ENCODE data around the gene KCTD21. TPM values are rescaled to one million over a fixed set of nuclear protein-coding genes. Genes with fewer than 3 reads are reported as not detected.
A peak's percentile ranks its signal among the peaks of the same experiment; 100 is the strongest.

The KCTD21 gene
- total RNA-seq, 1 donor from 2014 or later: 10.4 TPM

- intact Hi-C loops (cut with DNase I): no loop called here
- DNase-seq (no peak), ATAC-seq (ENCODE audit: poor library complexity) (no peak)
Measured at GRCh38 chr11:78220218-78221157, 32.1 kb upstream of the KCTD21 start.

- no peak for DNase-seq
- intact Hi-C loops (cut with DNase I): no loop called here
- no peak for ATAC-seq (ENCODE audit: poor library complexity)
Measured at GRCh38 chr11:78219493-78220217, 31.2 kb upstream of the KCTD21 start.

- no peak for ATAC-seq (ENCODE audit: poor library complexity)
- intact Hi-C loops (cut with DNase I): no loop called here
- DNase-seq: no peak
Measured at GRCh38 chr11:78218707-78219492, 30.5 kb upstream of the KCTD21 start.

- DNase-seq (no peak), ATAC-seq (ENCODE audit: poor library complexity) (no peak)
- intact Hi-C loops (cut with DNase I): no loop called here
Measured at GRCh38 chr11:78217650-78218541, 29.5 kb upstream of the KCTD21 start.

GRCh38 chr11:78216571-78217287 is 28.3 kb upstream of the KCTD21 start:
- ATAC-seq (ENCODE audit: poor library complexity) (no peak), DNase-seq (no peak)
- intact Hi-C loops (cut with DNase I): no loop called here

DNA sequence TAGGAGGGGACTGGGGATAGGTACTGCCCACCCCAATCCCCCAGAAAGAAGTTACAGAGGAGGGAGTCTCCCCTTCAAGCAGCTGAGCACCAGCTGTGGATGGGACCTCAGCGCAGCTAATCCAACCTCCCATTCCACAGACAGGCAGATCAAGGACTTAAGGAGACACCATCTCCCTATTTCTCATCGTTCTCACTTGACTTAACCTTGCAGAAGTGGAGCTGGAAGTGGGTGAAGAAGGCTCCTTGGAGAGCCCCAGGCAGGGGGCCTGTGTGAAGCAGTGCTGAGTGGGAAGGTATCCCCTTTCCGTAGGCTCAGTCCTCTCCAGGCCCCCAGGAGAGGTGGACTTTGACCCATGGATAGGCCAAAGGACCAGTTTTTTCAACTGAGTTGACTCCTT is 27.6 kb upstream of the KCTD21 start:
- no peak for ATAC-seq (ENCODE audit: poor library complexity)
- intact Hi-C loops (cut with DNase I): no loop called here
- DNase-seq: no peak

DNA sequence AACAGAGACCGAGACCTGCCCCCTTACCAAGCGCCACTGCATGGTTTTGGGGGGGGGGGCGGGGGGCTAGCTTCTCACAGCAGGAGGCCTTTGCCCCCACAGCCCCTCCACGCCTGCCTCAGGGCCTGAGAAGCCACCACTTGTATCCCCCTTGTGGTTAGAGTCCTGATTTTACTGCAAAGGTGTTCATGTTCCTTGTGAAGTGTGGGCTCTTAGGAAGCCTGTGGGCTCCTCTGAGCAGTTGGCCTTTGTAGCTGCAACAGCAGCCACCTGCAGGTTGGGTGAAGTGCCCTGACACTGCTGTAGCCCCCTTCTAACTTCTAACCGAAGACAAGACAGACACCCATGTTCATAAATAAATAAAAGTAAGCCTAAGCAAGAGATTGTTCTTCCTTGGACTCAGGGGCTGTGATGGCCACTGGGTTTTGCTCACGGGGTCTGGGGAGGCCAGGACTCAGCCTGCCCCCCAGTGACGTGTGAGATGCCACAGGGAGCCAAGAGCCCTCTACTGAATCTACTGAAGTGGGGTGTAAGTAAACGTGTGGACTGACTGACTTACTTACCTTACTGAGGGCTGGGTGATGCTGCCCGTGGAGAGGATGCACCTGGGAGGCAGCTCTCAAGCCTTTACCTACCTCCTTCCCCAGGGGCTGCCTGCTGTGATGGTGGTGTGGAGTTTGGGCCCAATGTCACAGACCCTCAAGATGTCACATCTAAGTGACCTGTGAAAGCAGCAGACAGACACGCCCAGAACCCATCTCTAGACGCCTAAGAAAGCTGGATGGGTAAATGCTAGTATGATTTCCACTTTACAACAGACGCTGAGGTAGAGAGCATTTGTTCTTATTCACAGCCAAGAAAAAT is 26.1 kb upstream of the KCTD21 start:
- DNase-seq (no peak), ATAC-seq (ENCODE audit: poor library complexity) (no peak)
- intact Hi-C loops (cut with DNase I): no loop called here

- ATAC-seq (ENCODE audit: poor library complexity): no peak
- DNase-seq: no peak
- intact Hi-C loops (cut with DNase I): no loop called here
Measured at GRCh38 chr11:78213526-78214330, 25.3 kb upstream of the KCTD21 start.

- DNase-seq (no peak), ATAC-seq (ENCODE audit: poor library complexity) (peak; percentile 19)
- intact Hi-C loops (cut with DNase I): no loop called here
Measured at GRCh38 chr11:78212586-78213371, 24.4 kb upstream of the KCTD21 start.

- ATAC-seq (ENCODE audit: poor library complexity) (no peak), DNase-seq (no peak)
- intact Hi-C loops (cut with DNase I): no loop called here
Measured at GRCh38 chr11:78211565-78211964, 23.1 kb upstream of the KCTD21 start.

- intact Hi-C loops (cut with DNase I): no loop called here
- no peak for ATAC-seq (ENCODE audit: poor library complexity)
- no peak for DNase-seq
Measured at GRCh38 chr11:78210000-78210608, 21.7 kb upstream of the KCTD21 start.

DNA sequence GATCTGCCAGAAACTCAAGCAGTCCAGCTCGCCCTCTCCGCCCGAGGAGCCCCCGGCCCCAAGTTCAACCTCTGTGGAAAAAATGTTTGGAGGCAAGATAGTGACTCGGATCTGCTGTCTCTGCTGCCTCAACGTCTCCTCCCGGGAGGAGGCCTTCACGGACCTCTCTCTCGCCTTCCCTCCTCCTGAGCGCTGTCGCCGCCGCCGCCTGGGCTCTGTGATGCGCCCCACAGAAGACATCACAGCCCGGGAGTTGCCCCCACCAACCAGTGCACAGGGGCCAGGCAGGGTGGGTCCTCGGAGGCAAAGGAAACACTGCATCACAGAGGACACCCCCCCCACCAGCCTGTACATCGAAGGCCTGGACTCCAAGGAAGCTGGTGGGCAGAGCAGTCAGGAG is 21.1 kb upstream of the KCTD21 start:
- ATAC-seq (ENCODE audit: poor library complexity) (no peak), DNase-seq (no peak)
- intact Hi-C loops (cut with DNase I): no loop called here

DNA sequence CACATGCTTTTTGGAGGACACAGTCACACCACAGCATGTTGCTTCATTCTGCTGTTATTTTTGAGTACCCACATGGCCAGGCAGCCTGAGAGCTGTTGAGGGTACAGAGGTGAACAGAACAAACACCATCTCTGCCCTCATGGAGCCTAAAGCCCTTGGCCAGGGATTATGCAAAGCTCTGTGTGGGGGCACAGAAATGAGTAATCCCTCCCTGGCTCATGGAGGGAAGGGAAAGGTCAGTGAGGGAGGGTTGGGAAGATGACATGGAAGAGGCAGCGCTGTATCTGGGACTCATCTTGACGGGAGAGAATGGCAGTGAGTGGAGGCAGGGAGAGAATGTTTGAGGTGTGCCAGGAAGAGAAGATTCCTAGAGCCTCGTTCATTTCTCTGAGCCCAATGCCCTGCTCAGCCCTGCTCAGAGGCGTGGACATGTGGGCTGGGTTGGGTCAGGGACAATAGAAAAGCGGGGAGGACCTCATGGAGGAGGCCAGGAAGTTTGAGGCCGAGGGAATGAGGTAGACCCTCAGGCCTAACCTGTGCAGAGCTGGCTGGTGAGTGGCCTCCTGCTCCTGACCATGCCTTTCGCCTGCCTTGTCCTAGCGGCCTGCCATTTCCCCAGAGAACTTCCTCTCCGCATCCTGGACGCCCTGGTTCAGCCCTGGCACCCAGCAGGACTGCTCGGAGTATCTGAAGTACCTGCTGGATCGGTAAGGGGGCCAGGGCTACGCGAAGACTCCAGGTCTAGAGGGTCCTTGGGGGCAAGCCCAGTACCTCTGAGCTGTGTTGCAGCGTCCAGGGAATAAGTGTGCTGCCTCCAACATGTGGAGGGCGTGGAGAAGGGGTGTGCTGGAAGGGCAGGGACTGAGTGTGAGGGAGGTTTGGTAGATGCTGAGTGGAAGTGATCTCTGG is 20.1 kb upstream of the KCTD21 start:
- ATAC-seq (ENCODE audit: poor library complexity) (no peak), DNase-seq (no peak)
- intact Hi-C loops (cut with DNase I): no loop called here

All from Right ventricle myocardium superior (tissue), 1 donor.